ENCODE results near the gene BHLHE41. TPM values are rescaled to one million over a fixed set of nuclear protein-coding genes. Genes with fewer than 3 reads are reported as not detected.

Gene BHLHE41
- total RNA-seq, 2 experiments from 2014 or later = not detected

DNA sequence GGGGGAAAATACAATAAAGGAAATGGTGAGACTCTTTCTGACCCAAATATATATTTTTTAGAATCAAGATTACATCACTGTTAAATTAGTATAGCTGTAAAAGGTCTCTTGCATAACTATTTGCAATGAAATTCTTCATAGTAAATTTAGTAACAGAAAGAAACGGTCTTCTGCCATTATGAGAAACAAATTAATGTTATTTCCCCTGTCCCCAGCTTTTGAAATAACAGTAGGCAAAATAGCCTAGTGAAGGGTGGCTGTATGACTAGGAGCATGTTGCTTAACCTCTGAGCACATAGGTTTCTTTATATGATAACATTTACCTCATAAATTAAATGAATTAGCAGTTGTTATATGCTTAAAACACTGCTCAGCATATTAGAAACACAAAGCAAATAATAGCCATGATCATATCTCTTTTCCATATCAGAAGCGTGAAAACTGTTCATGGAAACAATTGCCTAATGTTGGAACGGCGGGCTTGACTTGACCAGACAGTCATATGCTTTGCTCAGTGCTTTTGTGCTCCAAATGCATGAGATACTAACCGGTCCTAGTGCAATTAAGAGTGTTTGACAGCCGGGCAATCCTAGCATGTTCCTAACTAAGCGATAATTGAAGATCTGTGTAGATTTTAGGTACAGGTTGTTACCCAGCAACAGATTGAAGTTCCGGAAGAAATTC lies 24.0 kb downstream of the BHLHE41 start:
- Mint-ChIP-seq H3K36me3 (no peaks in the 10 kb centered on the region), H3K4me3 (no peak overlapping the region), H3K4me1 (peaks cover 5% of the 10 kb centered on the region), H3K9me3 (ENCODE audit: low read depth) (no peaks in the 10 kb centered on the region), H3K27ac (no peak overlapping the region), H3K27me3 (peaks cover 53% of the 10 kb centered on the region)
- CTCF ChIA-PET = interaction anchor here (1.2 kb wide), 1 partner anchor 551 kb away, joined by 5 read pairs; no protein-coding TSS in a partner anchor
- DNase-seq = no peak
- ATAC-seq = no peak

DNA sequence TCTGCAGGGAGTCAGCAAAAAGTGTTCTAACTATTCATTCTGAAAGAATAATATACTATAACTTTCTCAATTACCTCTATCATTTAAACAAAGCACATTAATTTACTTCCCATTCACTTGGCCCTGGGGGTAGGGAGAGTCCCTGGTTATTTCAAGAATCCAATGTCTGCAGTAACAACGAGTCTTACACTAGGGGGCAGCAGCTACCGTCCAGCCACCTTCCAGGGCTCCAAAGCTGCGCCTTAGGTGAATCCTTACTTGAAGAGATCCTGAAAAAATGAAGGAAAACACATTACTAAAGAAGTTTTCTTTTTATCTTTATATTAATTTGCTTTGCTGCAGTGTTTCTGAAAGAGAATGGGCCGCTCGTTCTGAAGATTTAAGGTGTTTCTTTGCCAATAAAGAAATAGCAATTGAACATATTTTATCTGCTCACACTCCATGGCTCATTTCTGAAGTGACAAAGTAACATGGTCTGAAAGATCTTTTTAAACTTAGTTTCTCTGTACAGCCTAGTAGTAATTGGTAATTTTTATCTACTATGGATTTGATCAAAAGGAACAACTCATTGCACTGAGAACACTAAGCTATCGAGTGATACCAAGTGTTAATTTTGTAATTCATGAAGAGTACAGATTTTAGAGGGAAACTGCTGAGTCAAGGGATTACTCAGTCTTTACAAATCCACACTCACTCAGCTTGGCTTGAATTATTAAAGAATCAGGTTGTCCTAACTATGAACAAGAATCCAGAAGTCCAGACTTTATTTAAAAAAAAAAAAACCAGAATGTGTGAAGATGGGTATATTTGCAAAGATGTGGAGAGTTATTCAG lies 27.6 kb downstream of the BHLHE41 start:
- DNase-seq (peak; percentile 58), ATAC-seq (peak; percentile 70)
- CTCF ChIA-PET = interaction anchor here (0.5 to 2.5 kb wide), 14 partner anchors 10 to 604 kb away, joined by 3 to 13 read pairs (median 4); no protein-coding TSS in a partner anchor

DNA sequence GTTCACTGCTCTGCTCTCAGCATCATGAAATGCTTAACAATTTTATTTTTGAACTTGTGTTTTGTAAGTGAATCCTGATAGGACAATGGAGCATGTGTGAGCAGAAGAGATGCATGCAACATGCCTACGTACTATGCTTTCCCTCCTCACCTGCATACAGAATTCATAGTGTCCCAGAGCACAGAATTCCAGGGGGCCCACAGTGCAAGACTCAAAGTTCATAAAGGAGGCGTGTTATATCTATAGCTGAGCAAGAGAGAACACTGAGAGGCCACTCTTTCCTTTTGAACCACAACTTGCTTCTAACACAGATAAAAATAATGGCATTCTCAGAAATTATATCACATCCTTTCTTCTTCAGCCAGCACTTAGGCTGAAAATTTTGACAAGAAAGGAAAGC lies 28.8 kb downstream of the BHLHE41 start:
- DNase-seq (no peak), ATAC-seq (no peak)
- Mint-ChIP-seq H3K27me3 (peaks cover 25% of the 10 kb centered on the region), H3K36me3 (no peaks in the 10 kb centered on the region), H3K4me1 (peaks cover 5% of the 10 kb centered on the region), H3K27ac (no peak overlapping the region), H3K4me3 (no peak overlapping the region), H3K9me3 (ENCODE audit: low read depth) (no peaks in the 10 kb centered on the region)
- CTCF ChIA-PET = interaction anchor here (2.0 to 2.5 kb wide), 3 partner anchors 9 to 556 kb away, joined by 5 to 13 read pairs (median 9); no protein-coding TSS in a partner anchor

More for the DNA sequence above, 27.6 kb downstream of the BHLHE41 start:
- no peak overlapping the region for H3K27ac Mint-ChIP-seq
- peaks cover 37% of the 10 kb centered on the region for H3K27me3 Mint-ChIP-seq
- peaks cover 5% of the 10 kb centered on the region for H3K4me1 Mint-ChIP-seq
- H3K9me3 Mint-ChIP-seq (ENCODE audit: low read depth) = no peaks in the 10 kb centered on the region
- H3K4me3 Mint-ChIP-seq = no peak overlapping the region
- H3K36me3 Mint-ChIP-seq = no peaks in the 10 kb centered on the region

DNA sequence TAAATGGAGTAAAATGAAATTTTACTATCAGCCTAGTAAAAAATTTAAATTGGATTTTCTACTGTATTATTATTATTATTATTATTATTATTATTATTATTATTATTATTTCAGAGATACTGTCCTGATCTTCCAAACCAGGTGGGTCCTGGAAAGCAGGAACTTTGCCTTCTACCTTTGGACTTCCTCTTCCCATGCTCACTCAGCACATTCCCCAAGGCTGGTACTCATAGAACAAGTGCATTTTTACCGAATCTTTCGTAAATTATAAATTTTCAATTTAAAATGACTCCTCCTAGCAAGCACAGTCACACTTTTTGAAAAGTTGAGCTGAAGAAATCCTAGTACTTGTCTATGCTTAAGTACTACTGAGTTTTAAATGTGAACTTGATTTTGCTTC lies 29.7 kb downstream of the BHLHE41 start:
- Mint-ChIP-seq H3K4me1 (peaks cover 5% of the 10 kb centered on the region), H3K9me3 (ENCODE audit: low read depth) (no peaks in the 10 kb centered on the region), H3K27me3 (peaks cover 17% of the 10 kb centered on the region), H3K36me3 (no peaks in the 10 kb centered on the region), H3K4me3 (no peak overlapping the region), H3K27ac (no peak overlapping the region)
- CTCF ChIA-PET = interaction anchor here (1.4 kb wide), 1 partner anchor 27 kb away, joined by 4 read pairs; no protein-coding TSS in a partner anchor
- DNase-seq (no peak), ATAC-seq (no peak)

DNA sequence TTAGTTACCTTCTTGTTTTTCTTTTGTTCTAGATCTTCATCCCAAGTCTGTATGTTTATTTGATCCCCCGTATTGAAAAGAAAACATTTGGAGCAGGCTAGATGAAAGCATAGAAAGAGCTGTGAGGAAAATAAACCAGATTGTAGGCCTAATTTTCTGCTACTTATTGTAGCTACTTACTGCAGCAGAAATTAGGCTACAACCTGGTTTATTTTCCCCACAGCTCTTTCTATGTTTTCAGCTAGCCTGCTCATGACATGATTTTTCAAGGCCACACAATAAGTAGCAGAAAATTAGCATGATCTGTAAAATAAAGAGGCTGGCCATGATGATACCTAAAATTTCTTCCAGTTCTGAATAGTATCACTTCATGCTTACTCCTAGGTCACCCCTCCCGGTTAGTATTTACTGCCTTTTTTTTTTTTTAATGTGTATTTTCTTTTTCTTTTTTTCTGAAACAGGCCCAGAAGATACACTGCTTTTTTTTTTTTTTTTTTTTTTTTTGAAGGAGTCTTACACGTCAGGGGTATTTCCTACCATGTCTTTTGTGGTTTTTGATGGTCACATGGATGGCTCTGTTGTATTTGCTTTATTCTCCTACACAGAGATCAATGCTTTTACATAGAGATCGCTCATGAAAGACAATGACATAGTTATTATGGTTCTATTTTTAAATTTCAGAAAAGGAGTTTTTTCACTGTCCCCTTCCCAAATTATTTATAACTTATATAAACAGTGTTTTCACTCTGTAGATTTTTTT lies 32.3 kb downstream of the BHLHE41 start:
- no peak for ATAC-seq
- H3K9me3 Mint-ChIP-seq (ENCODE audit: low read depth) = no peaks in the 10 kb centered on the region
- CTCF ChIA-PET = interaction anchor here (0.7 kb wide), 2 partner anchors 140 to 182 kb away, joined by 3 read pairs; no protein-coding TSS in a partner anchor
- H3K27ac Mint-ChIP-seq = no peak overlapping the region
- H3K27me3 Mint-ChIP-seq = peaks cover 7% of the 10 kb centered on the region
- H3K4me3 Mint-ChIP-seq = no peak overlapping the region
- peaks cover 5% of the 10 kb centered on the region for H3K4me1 Mint-ChIP-seq
- no peak for DNase-seq
- no peaks in the 10 kb centered on the region for H3K36me3 Mint-ChIP-seq

DNA sequence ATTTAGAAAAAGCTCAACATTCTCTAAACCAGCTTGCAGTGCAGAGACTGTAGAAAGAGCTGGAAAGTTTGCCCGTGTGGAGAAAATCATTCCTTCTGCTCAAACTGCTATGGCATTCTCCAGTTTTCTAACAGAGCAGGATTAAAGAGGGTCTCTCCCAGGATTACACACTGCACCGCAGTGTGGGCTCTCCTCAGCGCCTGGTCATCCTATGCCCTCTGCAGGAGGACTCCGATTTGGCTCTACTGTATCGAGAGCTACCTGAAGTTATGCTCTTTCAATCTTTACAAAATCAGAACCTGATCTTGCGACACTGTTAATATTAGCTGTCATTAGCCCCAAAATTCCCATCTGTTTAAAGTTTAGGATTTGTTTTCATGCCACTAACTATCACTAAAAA lies 33.0 kb downstream of the BHLHE41 start:
- ATAC-seq (no peak), DNase-seq (no peak)
- no peak overlapping the region for H3K4me3 Mint-ChIP-seq
- CTCF ChIA-PET = no interaction called here
- peaks cover 4% of the 10 kb centered on the region for H3K27me3 Mint-ChIP-seq
- H3K4me1 Mint-ChIP-seq = peaks cover 3% of the 10 kb centered on the region
- H3K27ac Mint-ChIP-seq = no peak overlapping the region
- H3K9me3 Mint-ChIP-seq (ENCODE audit: low read depth) = no peaks in the 10 kb centered on the region
- H3K36me3 Mint-ChIP-seq = no peaks in the 10 kb centered on the region

DNA sequence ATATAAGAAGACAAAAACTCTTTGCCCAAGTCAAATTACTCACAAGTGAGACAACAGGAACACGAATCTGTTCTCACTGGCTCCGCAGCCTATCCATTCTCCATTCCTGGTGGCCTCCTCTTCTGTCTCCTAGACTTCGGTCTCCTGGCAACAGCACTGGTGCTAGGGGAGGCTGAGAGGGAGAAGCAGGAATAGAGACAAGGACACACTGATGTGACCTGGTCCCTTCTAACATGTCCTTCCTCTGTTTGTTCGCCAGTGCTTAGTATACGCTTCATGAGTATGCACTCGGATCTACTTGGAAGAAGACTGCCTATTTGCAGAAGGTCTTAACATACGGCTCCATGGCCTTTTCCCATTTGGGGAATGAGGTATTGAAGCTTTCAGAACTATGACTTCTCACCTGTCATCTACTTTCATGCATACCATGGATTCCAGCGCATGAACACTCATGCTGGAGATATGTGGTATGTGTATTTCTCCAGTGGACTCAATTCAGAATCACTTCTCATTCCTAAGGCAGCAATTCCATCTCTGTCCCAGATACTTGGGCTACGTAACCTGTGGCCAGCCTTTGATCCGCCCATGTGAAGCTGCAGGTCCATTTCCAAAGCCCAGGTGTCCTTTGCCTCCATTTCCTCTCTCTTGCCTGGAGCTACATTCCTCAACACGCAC lies 33.9 kb downstream of the BHLHE41 start:
- CTCF ChIA-PET = no interaction called here
- H3K27ac Mint-ChIP-seq = no peak overlapping the region
- no peaks in the 10 kb centered on the region for H3K36me3 Mint-ChIP-seq
- no peaks in the 10 kb centered on the region for H3K9me3 Mint-ChIP-seq (ENCODE audit: low read depth)
- H3K4me3 Mint-ChIP-seq = no peak overlapping the region
- ATAC-seq (no peak), DNase-seq (no peak)
- peaks cover 4% of the 10 kb centered on the region for H3K27me3 Mint-ChIP-seq
- peaks cover 1% of the 10 kb centered on the region for H3K4me1 Mint-ChIP-seq

DNA sequence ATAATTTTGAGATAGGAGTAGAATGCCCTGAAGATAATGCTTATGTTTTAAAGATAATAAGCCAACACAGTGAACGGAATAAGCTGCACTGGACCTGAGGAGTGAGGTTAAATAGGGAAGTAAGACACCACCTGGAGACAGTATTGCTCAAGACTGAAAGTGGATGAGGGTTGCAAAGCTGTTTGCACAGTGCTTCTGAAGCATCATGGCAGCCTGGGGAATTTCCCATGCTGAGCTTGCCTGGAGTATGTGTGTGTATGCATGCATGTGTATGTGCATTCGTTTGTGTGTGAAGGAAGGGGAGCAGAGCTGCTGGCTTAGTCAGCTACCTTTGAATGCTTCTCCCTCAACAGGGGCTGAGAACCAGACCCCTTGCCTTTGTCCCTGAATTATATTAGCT lies 35.8 kb downstream of the BHLHE41 start:
- Mint-ChIP-seq H3K4me3 (no peak overlapping the region), H3K27ac (no peak overlapping the region), H3K36me3 (no peaks in the 10 kb centered on the region), H3K9me3 (ENCODE audit: low read depth) (no peaks in the 10 kb centered on the region), H3K27me3 (peaks cover 2% of the 10 kb centered on the region), H3K4me1 (no peaks in the 10 kb centered on the region)
- no peak for DNase-seq
- CTCF ChIA-PET = no interaction called here
- no peak for ATAC-seq

DNA sequence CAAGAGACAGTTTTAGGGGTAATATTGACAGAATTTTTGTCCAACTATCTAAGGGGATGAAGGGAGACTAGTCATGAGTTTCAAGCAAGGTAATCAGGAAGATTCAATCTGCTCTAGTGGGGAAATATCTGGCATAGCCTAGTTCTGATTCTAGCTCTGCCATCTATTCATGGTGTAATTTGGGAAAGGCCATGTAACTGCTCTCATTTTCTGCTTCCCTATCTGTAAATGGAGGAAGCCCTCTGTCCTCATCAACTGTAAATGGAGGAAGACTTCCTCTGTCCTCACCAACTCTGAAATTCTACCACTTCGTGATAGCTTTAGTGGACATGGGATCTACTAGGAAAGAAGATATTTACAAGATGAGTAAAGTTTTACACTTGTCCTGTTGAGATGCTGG lies 37.9 kb downstream of the BHLHE41 start:
- CTCF ChIA-PET = interaction anchor here (2.3 kb wide), 1 partner anchor 10 kb away, joined by 9 read pairs; no protein-coding TSS in a partner anchor
- no peak overlapping the region for H3K27ac Mint-ChIP-seq
- H3K27me3 Mint-ChIP-seq = peaks cover 2% of the 10 kb centered on the region
- H3K36me3 Mint-ChIP-seq = no peaks in the 10 kb centered on the region
- ATAC-seq = no peak
- H3K4me3 Mint-ChIP-seq = no peak overlapping the region
- H3K4me1 Mint-ChIP-seq = no peaks in the 10 kb centered on the region
- DNase-seq = no peak
- H3K9me3 Mint-ChIP-seq (ENCODE audit: low read depth) = peaks cover 2% of the 10 kb centered on the region

DNA sequence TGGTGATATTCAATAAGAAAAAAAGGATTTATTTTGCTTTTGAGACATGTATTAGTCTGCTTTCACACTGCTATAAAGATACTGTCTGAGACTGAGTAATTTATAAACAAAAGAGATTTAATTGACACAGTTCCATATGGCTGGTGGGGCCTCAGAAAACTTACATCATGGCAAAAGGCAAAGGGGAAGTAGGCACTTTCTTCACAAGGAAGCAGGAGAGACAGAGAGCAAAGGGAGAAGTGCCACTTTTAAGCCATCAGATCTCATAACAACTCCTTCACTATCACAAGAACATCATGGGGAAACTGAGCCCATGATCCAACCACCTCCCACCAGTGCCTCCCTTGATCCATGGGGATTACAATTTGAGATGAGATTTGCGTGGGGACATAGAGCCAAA lies 43.9 kb downstream of the BHLHE41 start:
- no peak for DNase-seq
- Mint-ChIP-seq H3K27ac (no peak overlapping the region), H3K36me3 (no peaks in the 10 kb centered on the region), H3K4me3 (no peak overlapping the region), H3K9me3 (ENCODE audit: low read depth) (peaks cover 2% of the 10 kb centered on the region), H3K4me1 (no peaks in the 10 kb centered on the region), H3K27me3 (peaks cover 5% of the 10 kb centered on the region)
- ATAC-seq = no peak
- CTCF ChIA-PET = no interaction called here

DNA sequence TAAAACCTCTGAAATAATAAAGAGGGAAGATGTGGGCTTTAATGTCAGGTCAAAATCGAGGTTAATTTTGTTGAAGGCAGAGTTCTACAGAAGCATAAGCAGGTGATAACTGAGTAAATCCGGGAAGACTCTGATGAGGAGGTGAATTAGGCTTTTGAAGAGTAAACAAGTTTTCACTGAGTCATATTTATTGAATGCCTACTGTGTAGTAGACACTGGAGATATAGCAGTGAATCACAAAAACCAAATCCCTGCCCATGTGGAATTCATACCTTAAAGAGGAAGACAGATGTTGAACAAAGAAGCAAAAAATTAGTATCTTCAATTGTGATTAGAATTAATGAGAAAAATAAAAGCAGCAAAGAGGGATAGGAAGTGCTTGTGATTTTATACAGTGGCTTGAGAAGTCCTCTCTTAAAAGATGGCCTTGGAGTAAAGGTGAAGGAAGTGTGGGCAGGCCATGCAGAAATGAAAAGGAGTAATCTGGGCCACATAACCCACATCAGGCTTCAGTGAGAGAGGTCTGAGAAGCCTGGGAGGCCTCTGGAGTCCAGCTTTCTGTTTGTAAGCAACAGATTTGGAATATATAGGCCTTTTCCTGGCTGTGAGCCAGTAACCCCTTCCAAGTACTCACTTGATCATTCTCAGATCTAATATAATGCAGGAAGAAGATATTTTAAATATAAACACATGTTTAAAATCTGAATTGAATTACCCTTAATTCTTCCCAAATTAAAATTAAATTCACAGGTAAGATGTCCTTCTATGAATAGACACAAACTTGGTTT lies 46.7 kb downstream of the BHLHE41 start:
- CTCF ChIA-PET = no interaction called here
- ATAC-seq (no peak), DNase-seq (no peak)
- Mint-ChIP-seq H3K9me3 (ENCODE audit: low read depth) (no peaks in the 10 kb centered on the region), H3K36me3 (no peaks in the 10 kb centered on the region), H3K4me3 (no peak overlapping the region), H3K27me3 (peaks cover 5% of the 10 kb centered on the region), H3K27ac (no peak overlapping the region), H3K4me1 (no peaks in the 10 kb centered on the region)
